ENCODE results near the gene BRAF. TPM values are rescaled to one million over a fixed set of nuclear protein-coding genes. Genes with fewer than 3 reads are reported as not detected.

BRAF gene
- polyA plus RNA-seq, 1 donor (not counting 4 experiments of a cell fraction or from before 2014, with no cell fraction given), result 12.4 TPM

DNA sequence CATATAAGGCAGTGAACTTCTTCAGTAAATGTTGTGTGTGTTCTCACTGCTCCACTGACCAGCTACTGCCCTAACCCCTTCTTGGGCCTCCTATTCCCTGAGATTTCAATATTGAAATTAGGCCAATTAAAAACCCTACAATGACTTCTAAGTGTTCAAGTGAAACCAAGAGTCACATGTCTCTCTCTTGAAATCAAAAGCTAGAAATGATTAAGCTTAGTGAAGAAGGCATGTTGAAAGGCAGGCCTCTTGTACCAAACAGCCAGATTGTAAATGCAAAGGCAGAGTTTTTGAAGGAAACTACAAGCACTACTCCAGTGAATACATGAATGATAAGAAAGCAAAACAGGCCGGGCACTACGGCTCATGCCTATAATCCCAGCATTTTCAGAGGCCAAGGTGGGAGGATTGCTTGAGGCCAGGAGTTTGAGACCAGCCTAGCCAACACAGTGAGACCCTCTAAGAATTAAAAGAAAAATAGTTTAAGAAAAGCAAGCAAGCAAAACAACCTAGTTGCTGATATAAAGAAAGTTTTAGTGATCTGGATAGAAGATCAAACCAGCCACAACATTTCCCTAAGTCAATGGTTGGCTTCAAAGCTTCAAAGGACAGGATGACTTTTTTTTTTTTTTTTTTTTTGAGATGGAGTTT is 22.3 kb downstream of the BRAF start:
- H3K27ac ChIP-seq (ENCODE audit: control insufficient read depth, insufficient read depth, low read length), result no peak overlapping the region
- H3K9ac ChIP-seq (ENCODE audit: control insufficient read depth, extremely low read depth, insufficient read depth, low read length), result no peak overlapping the region
- no peaks in the 10 kb centered on the region for H3K9me1 ChIP-seq (ENCODE audit: control insufficient read depth, extremely low read depth, insufficient read depth, low read length)
- no peaks in the 10 kb centered on the region for H3K9me3 ChIP-seq (ENCODE audit: control insufficient read depth, low read depth, low read length)
- DNase-seq (ENCODE audit: low read depth, low spot score), result no peak
- H3K4me1 ChIP-seq (ENCODE audit: control insufficient read depth, extremely low read depth, insufficient read depth, low read length), result no peaks in the 10 kb centered on the region
- peaks cover 4% of the 10 kb centered on the region for H4K20me1 ChIP-seq (ENCODE audit: control insufficient read depth, extremely low read depth, insufficient read depth, low read length)
- FAIRE-seq, result no peak
- TF ChIP-seq, protein P1, sequence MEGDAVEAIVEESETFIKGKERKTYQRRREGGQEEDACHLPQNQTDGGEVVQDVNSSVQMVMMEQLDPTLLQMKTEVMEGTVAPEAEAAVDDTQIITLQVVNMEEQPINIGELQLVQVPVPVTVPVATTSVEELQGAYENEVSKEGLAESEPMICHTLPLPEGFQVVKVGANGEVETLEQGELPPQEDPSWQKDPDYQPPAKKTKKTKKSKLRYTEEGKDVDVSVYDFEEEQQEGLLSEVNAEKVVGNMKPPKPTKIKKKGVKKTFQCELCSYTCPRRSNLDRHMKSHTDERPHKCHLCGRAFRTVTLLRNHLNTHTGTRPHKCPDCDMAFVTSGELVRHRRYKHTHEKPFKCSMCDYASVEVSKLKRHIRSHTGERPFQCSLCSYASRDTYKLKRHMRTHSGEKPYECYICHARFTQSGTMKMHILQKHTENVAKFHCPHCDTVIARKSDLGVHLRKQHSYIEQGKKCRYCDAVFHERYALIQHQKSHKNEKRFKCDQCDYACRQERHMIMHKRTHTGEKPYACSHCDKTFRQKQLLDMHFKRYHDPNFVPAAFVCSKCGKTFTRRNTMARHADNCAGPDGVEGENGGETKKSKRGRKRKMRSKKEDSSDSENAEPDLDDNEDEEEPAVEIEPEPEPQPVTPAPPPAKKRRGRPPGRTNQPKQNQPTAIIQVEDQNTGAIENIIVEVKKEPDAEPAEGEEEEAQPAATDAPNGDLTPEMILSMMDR (optimal IDR thresholded peaks at IDR 0.05 in 1 of 3, IDR thresholded peaks at IDR 0.05 in 1 of 3, conservative IDR thresholded peaks at IDR 0.05 in 1 of 3; ENCODE audit: extremely low read depth in 1 of 3, insufficient read depth in 2 of 3, low read length in 3 of 3), result no peak
- no peak for TF ChIP-seq EZH2 (IDR thresholded peaks at IDR 0.05; ENCODE audit: low read length)
- H3K4me3 ChIP-seq (ENCODE audit: control insufficient read depth in 2 of 3, extremely low read depth in 1 of 3, insufficient read depth in 2 of 3, low read depth in 1 of 3, low read length in 3 of 3), result no peak overlapping the region
- H3K4me2 ChIP-seq (ENCODE audit: control insufficient read depth, extremely low read depth, insufficient read depth, low read depth, low read length), result no peak overlapping the region
- dilution Hi-C loops (cut with MboI; ENCODE audit: extremely low pct_ligation_motif_present, low sequenced_read_pairs), result no loop called here
- peaks cover 10% of the 10 kb centered on the region for H3K79me2 ChIP-seq (ENCODE audit: control insufficient read depth, insufficient read depth, low read length)
- no peak overlapping the region for H2AFZ ChIP-seq (ENCODE audit: control insufficient read depth, low read length)
- no peaks in the 10 kb centered on the region for H3K36me3 ChIP-seq (ENCODE audit: control insufficient read depth in 2 of 2, extremely low read depth in 1 of 2, insufficient read depth in 2 of 2, low read length in 2 of 2)
- H3K27me3 ChIP-seq (ENCODE audit: control insufficient read depth, extremely low read depth, insufficient read depth, low read length), result no peaks in the 10 kb centered on the region

GRCh38 chr7:140901941-140902302 is 22.8 kb downstream of the BRAF start:
- FAIRE-seq, result no peak

More at GRCh38 chr7:140901941-140902302, 22.8 kb downstream of the BRAF start:
- no peaks in the 10 kb centered on the region for H3K27me3 ChIP-seq (ENCODE audit: control insufficient read depth, extremely low read depth, insufficient read depth, low read length)
- TF ChIP-seq, protein P1 (optimal IDR thresholded peaks at IDR 0.05 in 1 of 3, IDR thresholded peaks at IDR 0.05 in 1 of 3, conservative IDR thresholded peaks at IDR 0.05 in 1 of 3; ENCODE audit: extremely low read depth in 1 of 3, insufficient read depth in 2 of 3, low read length in 3 of 3), result no peak
- no peak for TF ChIP-seq EZH2 (IDR thresholded peaks at IDR 0.05; ENCODE audit: low read length)
- DNase-seq (ENCODE audit: low read depth, low spot score), result no peak
- H3K79me2 ChIP-seq (ENCODE audit: control insufficient read depth, insufficient read depth, low read length), result peaks cover 10% of the 10 kb centered on the region
- H3K36me3 ChIP-seq (ENCODE audit: control insufficient read depth in 2 of 2, extremely low read depth in 1 of 2, insufficient read depth in 2 of 2, low read length in 2 of 2), result no peaks in the 10 kb centered on the region
- H4K20me1 ChIP-seq (ENCODE audit: control insufficient read depth, extremely low read depth, insufficient read depth, low read length), result peaks cover 4% of the 10 kb centered on the region
- H3K4me1 ChIP-seq (ENCODE audit: control insufficient read depth, extremely low read depth, insufficient read depth, low read length), result no peaks in the 10 kb centered on the region
- dilution Hi-C loops (cut with MboI; ENCODE audit: extremely low pct_ligation_motif_present, low sequenced_read_pairs), result no loop called here
- no peak overlapping the region for H2AFZ ChIP-seq (ENCODE audit: control insufficient read depth, low read length)
- no peak overlapping the region for H3K4me2 ChIP-seq (ENCODE audit: control insufficient read depth, extremely low read depth, insufficient read depth, low read depth, low read length)
- H3K4me3 ChIP-seq (ENCODE audit: control insufficient read depth in 2 of 3, extremely low read depth in 1 of 3, insufficient read depth in 2 of 3, low read depth in 1 of 3, low read length in 3 of 3), result no peak overlapping the region
- no peaks in the 10 kb centered on the region for H3K9me3 ChIP-seq (ENCODE audit: control insufficient read depth, low read depth, low read length)
- H3K9me1 ChIP-seq (ENCODE audit: control insufficient read depth, extremely low read depth, insufficient read depth, low read length), result no peaks in the 10 kb centered on the region
- H3K9ac ChIP-seq (ENCODE audit: control insufficient read depth, extremely low read depth, insufficient read depth, low read length), result no peak overlapping the region
- H3K27ac ChIP-seq (ENCODE audit: control insufficient read depth, insufficient read depth, low read length), result no peak overlapping the region
